WTC11 (cell line): ENCODE data around the gene DEPDC4. TPM values are rescaled to one million over a fixed set of nuclear protein-coding genes. Genes with fewer than 3 reads are reported as not detected.

ENCODE experiments used
- ATF1 ChIP-seq: sonication (generic); formaldehyde crosslinking; IDR thresholded peaks from 2 replicates; pipeline ENCODE4 v1.8.1; 2023; ENCODE audit warnings: mild to moderate bottlenecking, moderate library complexity, missing genetic modification reagents
- CREB1 ChIP-seq: sonication (generic); formaldehyde crosslinking; IDR thresholded peaks from 2 replicates; pipeline ENCODE4 v1.8.0; 2023; ENCODE audit warnings: mild to moderate bottlenecking, missing genetic modification reagents
- EMX1 ChIP-seq: fragments of 250-450 bp; sonication (Bioruptor Pico); IDR thresholded peaks from 2 replicates; pipeline ENCODE4 v1.8.0; 2021; ENCODE audit warnings: mild to moderate bottlenecking
- ERG ChIP-seq: fragments of 250-450 bp; sonication (Bioruptor Pico); IDR thresholded peaks from 2 replicates; pipeline ENCODE4 v1.8.0; 2021; ENCODE audit warnings: mild to moderate bottlenecking
- ESRRA ChIP-seq: sonication (generic); formaldehyde crosslinking; IDR thresholded peaks from 2 replicates; pipeline ENCODE4 v1.8.1; 2022; ENCODE audit warnings: mild to moderate bottlenecking, missing genetic modification reagents, borderline replicate concordance
- ETV6 ChIP-seq: sonication (generic); formaldehyde crosslinking; IDR thresholded peaks from 2 replicates; pipeline ENCODE4 v1.8.1; 2022; ENCODE audit warnings: mild to moderate bottlenecking, missing genetic modification reagents
- FOXP1 ChIP-seq: sonication (generic); formaldehyde crosslinking; IDR thresholded peaks from 2 replicates; pipeline ENCODE4 v1.8.0; 2022; ENCODE audit warnings: missing genetic modification reagents, mild to moderate bottlenecking, moderate library complexity, borderline replicate concordance
- HMGA2 ChIP-seq: fragments of 250-450 bp; sonication (Bioruptor Pico); IDR thresholded peaks from 2 replicates; pipeline ENCODE4 v1.4.0; 2021; ENCODE audit warnings: mild to moderate bottlenecking, moderate library complexity
- IRF1 ChIP-seq: sonication (generic); formaldehyde crosslinking; IDR thresholded peaks from 2 replicates; pipeline ENCODE4 v1.8.0; 2023; ENCODE audit warnings: missing genetic modification reagents
- JUN ChIP-seq: sonication (generic); formaldehyde crosslinking; IDR thresholded peaks from 2 replicates; pipeline ENCODE4 v1.8.0; 2023; ENCODE audit warnings: mild to moderate bottlenecking, missing genetic modification reagents
- MAX ChIP-seq: sonication (generic); formaldehyde crosslinking; IDR thresholded peaks from 2 replicates; pipeline ENCODE4 v1.8.0; 2022; ENCODE audit warnings: mild to moderate bottlenecking, missing genetic modification reagents
- MLX ChIP-seq: sonication (generic); formaldehyde crosslinking; IDR thresholded peaks from 2 replicates; pipeline ENCODE4 v1.8.1; 2023; ENCODE audit warnings: mild to moderate bottlenecking, missing genetic modification reagents, moderate library complexity
- PREB ChIP-seq: sonication (generic); formaldehyde crosslinking; IDR thresholded peaks from 2 replicates; pipeline ENCODE4 v1.8.1; 2022; ENCODE audit warnings: mild to moderate bottlenecking, missing genetic modification reagents, moderate library complexity, borderline replicate concordance
- RORB ChIP-seq: fragments of 250-450 bp; sonication (Bioruptor Pico); IDR thresholded peaks from 2 replicates; pipeline ENCODE4 v1.9.0; 2021; ENCODE audit warnings: mild to moderate bottlenecking
- SMAD3 ChIP-seq: sonication (generic); formaldehyde crosslinking; IDR thresholded peaks from 2 replicates; pipeline ENCODE4 v1.8.0; 2022; ENCODE audit warnings: missing genetic modification reagents, mild to moderate bottlenecking, borderline replicate concordance
- SMAD4 ChIP-seq: sonication (generic); formaldehyde crosslinking; IDR thresholded peaks from 2 replicates; pipeline ENCODE4 v1.8.0; 2022; ENCODE audit warnings: mild to moderate bottlenecking, missing genetic modification reagents
- SOX15 ChIP-seq: fragments of 250-450 bp; sonication (Bioruptor Pico); IDR thresholded peaks from 2 replicates; pipeline ENCODE4 v1.9.0; 2021; ENCODE audit warnings: mild to moderate bottlenecking
- SP1 ChIP-seq: sonication (generic); formaldehyde crosslinking; conservative IDR thresholded peaks from 2 replicates; pipeline ENCODE4 v1.8.1; 2022; ENCODE audit warnings: missing genetic modification reagents
- TEAD1 ChIP-seq: sonication (generic); formaldehyde crosslinking; IDR thresholded peaks from 2 replicates; pipeline ENCODE4 v1.8.0; 2022; ENCODE audit warnings: mild to moderate bottlenecking, missing genetic modification reagents
- TEAD4 ChIP-seq: sonication (generic); formaldehyde crosslinking; IDR thresholded peaks from 2 replicates; pipeline ENCODE4 v1.8.0; 2022; ENCODE audit warnings: mild to moderate bottlenecking, missing genetic modification reagents
- USF1 ChIP-seq: sonication (generic); formaldehyde crosslinking; IDR thresholded peaks from 2 replicates; pipeline ENCODE4 v1.8.0; 2022; ENCODE audit warnings: mild to moderate bottlenecking, missing genetic modification reagents
- ZBTB21 ChIP-seq: sonication (generic); formaldehyde crosslinking; IDR thresholded peaks from 2 replicates; pipeline ENCODE4 v1.8.1; 2023; ENCODE audit warnings: mild to moderate bottlenecking, missing genetic modification reagents, borderline replicate concordance
- ZBTB43 ChIP-seq: sonication (generic); formaldehyde crosslinking; IDR thresholded peaks from 2 replicates; pipeline ENCODE4 v1.8.1; 2023; ENCODE audit warnings: mild to moderate bottlenecking, missing genetic modification reagents
- ZMAT4 ChIP-seq: fragments of 250-450 bp; sonication (Bioruptor Pico); IDR thresholded peaks from 2 replicates; pipeline ENCODE4 v1.9.0; 2021; ENCODE audit warnings: mild to moderate bottlenecking
- ZNF423 ChIP-seq: fragments of 250-450 bp; sonication (Bioruptor Pico); IDR thresholded peaks from 2 replicates; pipeline ENCODE4 v2.1.2; 2022; ENCODE audit warnings: mild to moderate bottlenecking, moderate library complexity
- ZNF512 ChIP-seq: sonication (generic); formaldehyde crosslinking; IDR thresholded peaks from 2 replicates; pipeline ENCODE4 v1.8.1; 2022; ENCODE audit warnings: missing genetic modification reagents, borderline replicate concordance
- ZNF532 ChIP-seq: fragments of 250-450 bp; sonication (Bioruptor Pico); IDR thresholded peaks from 2 replicates; pipeline ENCODE4 v1.9.0; 2021; ENCODE audit warnings: mild to moderate bottlenecking, borderline replicate concordance
- total RNA-seq: library from RNA; stranded (reverse); gene quantifications from 3 replicates; pipeline ENCODE4 v1.2.3, GENCODE V29; 2021

Gene DEPDC4
- total RNA-seq, 1 experiment from 2014 or later = 5.5 TPM

- no peak for TF ChIP-seq USF1 (CRISPR knock-in tag)
- no peak for TF ChIP-seq ATF1 (CRISPR knock-in tag)
- no peak; the same call in 1 of the 2 replicates for TF ChIP-seq MAX
- TF ChIP-seq ETV6 (CRISPR knock-in tag) = no peak
- TF ChIP-seq HMGA2 (CRISPR knock-in tag) = no peak
- no peak for TF ChIP-seq PREB (CRISPR knock-in tag)
- TF ChIP-seq TEAD1 (CRISPR knock-in tag) = no peak
- no peak for TF ChIP-seq FOXP1
- TF ChIP-seq JUN (CRISPR knock-in tag) = no peak
- no peak for TF ChIP-seq ERG (CRISPR knock-in tag)
- TF ChIP-seq CREB1 = no peak
- no peak for TF ChIP-seq ZMAT4
- 0 out of 2 replicates have a peak, but pooled peaks have one; percentile 27 for TF ChIP-seq TEAD4
- TF ChIP-seq SOX15 (CRISPR knock-in tag) = no peak
- no peak for TF ChIP-seq MLX (CRISPR knock-in tag)
- no peak for TF ChIP-seq ZBTB43 (CRISPR knock-in tag)
- TF ChIP-seq ZBTB21 = peak; percentile 35; the same call in 1 of the 2 replicates
- no peak for TF ChIP-seq RORB (CRISPR knock-in tag)
- 0 out of 2 replicates have a peak, but pooled peaks have one; percentile 42 for TF ChIP-seq SP1
- TF ChIP-seq SMAD4 (CRISPR knock-in tag) = no peak
- TF ChIP-seq EMX1 (CRISPR knock-in tag) = no peak
- TF ChIP-seq ZNF512 (CRISPR knock-in tag) = no peak
- no peak for TF ChIP-seq ZNF423 (CRISPR knock-in tag)
- no peak for TF ChIP-seq SMAD3
- TF ChIP-seq ZNF532 (CRISPR knock-in tag) = no peak
- no peak for TF ChIP-seq IRF1 (CRISPR knock-in tag)
- TF ChIP-seq ESRRA (CRISPR knock-in tag) = peak; percentile 67; the same call in 1 of the 2 replicates
Measured at GRCh38 chr12:100199347-100200149, 67.3 kb downstream of the DEPDC4 start (continued).
